Spleen (tissue), 7 donors: Measurements from ENCODE around the gene LCP1.

ENCODE experiments used
- POLR2AphosphoS5 ChIP-seq, 3 donors: sonication (generic); formaldehyde crosslinking; IDR thresholded peaks; one replicate each; pipeline ENCODE4 v1.5.1; 2017; ENCODE audit warnings: antibody characterized with exemption in 3 of 3
- TF ChIP-seq, protein P1 (sequence below), 11 experiments: fragments of 200-600 bp in 7 of 11; fragments of 450-650 bp in 4 of 11; sonication (generic) in 4 of 11; IDR thresholded peaks in 8 of 11; conservative IDR thresholded peaks in 3 of 11; 1 replicate in 7 of 11; 2 replicates in 4 of 11; pipeline versions ENCODE4 v1.4.0 to v1.8.0; 2016 to 2021; ENCODE audit warnings: antibody characterized with exemption in 11 of 11, inconsistent platforms in 4 of 11, mild to moderate bottlenecking in 1 of 11
- donor health status: DM: no; HTN: no; CAD: no; lungs with moderate emphysema.
- donor health status: DM: no; HTN: no; CAD: no.
- donor health status: DM: no; HTN: no; CAD: no.

- TF ChIP-seq, protein P1, sequence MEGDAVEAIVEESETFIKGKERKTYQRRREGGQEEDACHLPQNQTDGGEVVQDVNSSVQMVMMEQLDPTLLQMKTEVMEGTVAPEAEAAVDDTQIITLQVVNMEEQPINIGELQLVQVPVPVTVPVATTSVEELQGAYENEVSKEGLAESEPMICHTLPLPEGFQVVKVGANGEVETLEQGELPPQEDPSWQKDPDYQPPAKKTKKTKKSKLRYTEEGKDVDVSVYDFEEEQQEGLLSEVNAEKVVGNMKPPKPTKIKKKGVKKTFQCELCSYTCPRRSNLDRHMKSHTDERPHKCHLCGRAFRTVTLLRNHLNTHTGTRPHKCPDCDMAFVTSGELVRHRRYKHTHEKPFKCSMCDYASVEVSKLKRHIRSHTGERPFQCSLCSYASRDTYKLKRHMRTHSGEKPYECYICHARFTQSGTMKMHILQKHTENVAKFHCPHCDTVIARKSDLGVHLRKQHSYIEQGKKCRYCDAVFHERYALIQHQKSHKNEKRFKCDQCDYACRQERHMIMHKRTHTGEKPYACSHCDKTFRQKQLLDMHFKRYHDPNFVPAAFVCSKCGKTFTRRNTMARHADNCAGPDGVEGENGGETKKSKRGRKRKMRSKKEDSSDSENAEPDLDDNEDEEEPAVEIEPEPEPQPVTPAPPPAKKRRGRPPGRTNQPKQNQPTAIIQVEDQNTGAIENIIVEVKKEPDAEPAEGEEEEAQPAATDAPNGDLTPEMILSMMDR (IDR thresholded peaks at IDR 0.05 in 8 of 11, conservative IDR thresholded peaks at IDR 0.05 in 3 of 11), result no peak
- no peak for TF ChIP-seq POLR2AphosphoS5 (IDR thresholded peaks at IDR 0.05)
Measured at GRCh38 chr13:46168783-46169182, 13.2 kb downstream of the LCP1 start.
